ENCODE results near the gene LRIG3. TPM values are rescaled to one million over a fixed set of nuclear protein-coding genes. Genes with fewer than 3 reads are reported as not detected.

Gene LRIG3
- total and polyA plus RNA-seq, 3 experiments from 2014 or later: 0.22 TPM; not detected in 2

DNA sequence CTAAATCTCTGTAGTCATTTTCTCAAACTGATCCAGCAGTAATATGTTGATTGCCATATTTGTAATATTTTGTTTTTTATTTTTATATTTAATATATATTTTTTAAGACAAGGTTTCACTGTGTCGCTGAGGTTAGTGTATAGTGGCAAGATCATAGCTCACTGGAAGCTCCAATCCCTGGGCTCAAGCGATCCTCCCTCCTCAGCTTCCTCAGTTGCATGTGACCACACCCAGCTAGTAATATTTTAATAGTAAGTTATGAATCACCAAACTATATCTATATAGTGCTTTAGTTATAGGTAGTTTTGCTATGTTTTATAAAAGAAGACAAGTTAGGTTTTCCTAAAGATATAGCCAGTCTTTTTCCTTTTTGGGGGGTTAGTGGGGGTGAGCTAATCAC lies 22.0 kb upstream of the LRIG3 start:
- Mint-ChIP-seq H3K4me3 (no peak overlapping the region), H3K4me1 (no peaks in the 10 kb centered on the region), H3K27me3 (no peaks in the 10 kb centered on the region), H3K9me3 (peaks cover 2 to 5% (median 5%) of the 10 kb centered on the region in 5 donors), H3K36me3 (peaks cover 0 to 1% (median 0%) of the 10 kb centered on the region in 3 donors), H3K27ac (no peak overlapping the region)
- Histone ChIP-seq H3K36me3 (ENCODE audit: insufficient read depth, low read length) (no peaks in the 10 kb centered on the region), H3K4me3 (ENCODE audit: low read length) (no peak overlapping the region), H3K27me3 (ENCODE audit: insufficient read depth, low read length, poor library complexity, severe bottlenecking) (no peaks in the 10 kb centered on the region), H3K27ac (ENCODE audit: low read depth, low read length) (no peak overlapping the region), H3K4me1 (ENCODE audit: insufficient read depth, low read length) (no peaks in the 10 kb centered on the region), H3K9me3 (ENCODE audit: low read length) (no peaks in the 10 kb centered on the region)
- ChIA-PET POLR2A (no interaction called here), CTCF (no interaction called here)
- DNase-seq: no peak

DNA sequence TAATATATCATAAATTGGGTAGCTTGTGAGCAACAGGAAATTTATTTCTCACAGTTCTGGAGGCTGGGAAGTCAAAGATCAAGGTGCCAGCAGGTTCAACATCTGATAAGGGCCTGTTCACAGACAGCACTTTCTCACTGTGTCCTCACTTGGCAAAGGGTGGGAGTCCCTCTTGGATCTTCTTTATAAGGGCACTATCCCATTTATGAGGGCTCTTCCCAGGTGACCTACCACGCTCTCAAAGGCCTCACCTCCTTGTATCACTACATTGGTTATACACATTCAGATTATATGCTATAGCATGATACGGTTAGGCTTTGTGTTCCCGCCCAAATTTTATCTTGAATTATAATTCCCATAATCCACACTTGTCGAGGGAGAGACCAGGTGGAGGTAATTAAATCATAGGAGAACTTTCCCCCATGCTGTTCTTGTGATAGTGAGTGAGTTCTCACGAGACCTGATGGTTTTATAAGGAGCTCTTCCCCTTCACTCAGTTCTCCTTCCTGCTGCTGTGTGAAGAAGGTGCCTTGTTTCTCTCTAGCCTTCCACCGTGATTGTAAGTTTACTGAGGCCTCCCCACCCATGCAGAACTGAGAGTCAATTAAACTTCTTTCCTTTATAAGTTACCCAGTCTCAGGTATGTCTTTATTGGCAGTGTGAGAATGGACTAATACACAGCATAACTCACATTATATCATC lies 19.2 kb upstream of the LRIG3 start:
- CTCF ChIA-PET: no interaction called here
- Mint-ChIP-seq H3K27me3 (no peaks in the 10 kb centered on the region), H3K9me3 (peaks cover 0 to 2% (median 0%) of the 10 kb centered on the region in 5 donors), H3K36me3 (no peaks in the 10 kb centered on the region), H3K4me3 (no peak overlapping the region), H3K4me1 (no peaks in the 10 kb centered on the region), H3K27ac (peak overlapping the region in 1 of 8 donors; percentile 20)
- no peaks in the 10 kb centered on the region for H3K4me1 ChIP-seq (ENCODE audit: insufficient read depth, low read length)
- no peak for DNase-seq
- POLR2A ChIA-PET: no interaction called here
- H3K36me3 ChIP-seq (ENCODE audit: insufficient read depth, low read length): no peaks in the 10 kb centered on the region
- no peak overlapping the region for H3K4me3 ChIP-seq (ENCODE audit: low read length)
- H3K9me3 ChIP-seq (ENCODE audit: low read length): no peaks in the 10 kb centered on the region
- H3K27me3 ChIP-seq (ENCODE audit: insufficient read depth, low read length, poor library complexity, severe bottlenecking): no peaks in the 10 kb centered on the region
- no peak overlapping the region for H3K27ac ChIP-seq (ENCODE audit: low read depth, low read length)

DNA sequence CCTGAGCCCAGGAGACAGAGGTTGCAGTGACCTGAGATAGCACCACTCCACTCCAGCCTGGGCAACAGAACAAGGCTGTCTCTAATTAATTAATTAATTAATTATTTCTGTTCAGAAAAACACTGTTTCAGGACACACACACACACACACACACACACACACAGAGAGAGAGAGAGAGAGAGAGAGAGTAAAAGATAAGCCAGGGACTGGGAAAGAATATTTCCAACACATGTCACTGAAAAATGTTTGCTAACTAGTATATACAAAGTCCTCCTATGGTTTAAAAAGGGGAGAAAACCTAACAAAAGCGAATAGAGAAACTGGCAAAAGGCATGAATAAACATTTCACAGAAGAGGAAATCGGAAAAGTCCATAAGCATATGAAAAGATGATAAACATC lies 18.1 kb upstream of the LRIG3 start:
- no peak overlapping the region for H3K27ac Mint-ChIP-seq
- Histone ChIP-seq H3K4me1 (ENCODE audit: insufficient read depth, low read length) (no peaks in the 10 kb centered on the region), H3K4me3 (ENCODE audit: low read length) (no peak overlapping the region), H3K27me3 (ENCODE audit: insufficient read depth, low read length, poor library complexity, severe bottlenecking) (no peaks in the 10 kb centered on the region), H3K36me3 (ENCODE audit: insufficient read depth, low read length) (no peaks in the 10 kb centered on the region), H3K9me3 (ENCODE audit: low read length) (no peaks in the 10 kb centered on the region), H3K27ac (ENCODE audit: low read depth, low read length) (no peak overlapping the region)
- no peaks in the 10 kb centered on the region for H3K36me3 Mint-ChIP-seq
- CTCF ChIA-PET: no interaction called here
- peaks cover 0 to 2% (median 0%) of the 10 kb centered on the region in 5 donors for H3K9me3 Mint-ChIP-seq
- H3K4me1 Mint-ChIP-seq: no peaks in the 10 kb centered on the region
- no peak overlapping the region for H3K4me3 Mint-ChIP-seq
- no peaks in the 10 kb centered on the region for H3K27me3 Mint-ChIP-seq
- no peak for DNase-seq
- POLR2A ChIA-PET: no interaction called here

DNA sequence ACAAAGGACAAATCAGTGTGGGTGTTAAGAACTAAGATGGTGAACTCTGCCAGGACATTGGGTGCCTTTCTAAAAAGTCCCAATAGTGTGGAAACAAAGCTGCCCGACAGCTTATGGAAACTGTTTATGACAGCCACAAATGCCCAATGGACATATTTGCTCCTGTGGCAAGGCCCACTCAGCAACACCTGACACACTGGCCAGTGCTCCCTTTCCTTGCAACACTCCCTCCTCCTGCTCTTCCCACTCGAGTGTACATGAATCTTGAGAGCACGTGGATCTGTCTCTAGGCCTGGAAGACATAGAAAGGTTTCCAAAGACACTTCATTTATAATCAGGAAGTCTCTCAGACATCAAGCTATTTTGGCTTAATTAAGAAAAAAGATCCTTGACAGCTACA lies 14.2 kb upstream of the LRIG3 start:
- DNase-seq: no peak
- Histone ChIP-seq H3K4me1 (ENCODE audit: insufficient read depth, low read length) (no peaks in the 10 kb centered on the region), H3K4me3 (ENCODE audit: low read length) (no peak overlapping the region), H3K27me3 (ENCODE audit: insufficient read depth, low read length, poor library complexity, severe bottlenecking) (no peaks in the 10 kb centered on the region), H3K9me3 (ENCODE audit: low read length) (no peaks in the 10 kb centered on the region), H3K36me3 (ENCODE audit: insufficient read depth, low read length) (no peaks in the 10 kb centered on the region), H3K27ac (ENCODE audit: low read depth, low read length) (no peak overlapping the region)
- H3K4me1 Mint-ChIP-seq: no peaks in the 10 kb centered on the region
- H3K27me3 Mint-ChIP-seq: no peaks in the 10 kb centered on the region
- H3K9me3 Mint-ChIP-seq: peaks cover 0 to 6% (median 1%) of the 10 kb centered on the region in 5 donors
- no peaks in the 10 kb centered on the region for H3K36me3 Mint-ChIP-seq
- ChIA-PET POLR2A (no interaction called here), CTCF (interaction anchor here (0.7 kb wide), 1 partner anchor 9 kb away, joined by 3 read pairs; no protein-coding TSS in a partner anchor)
- no peak overlapping the region for H3K27ac Mint-ChIP-seq
- H3K4me3 Mint-ChIP-seq: no peak overlapping the region

DNA sequence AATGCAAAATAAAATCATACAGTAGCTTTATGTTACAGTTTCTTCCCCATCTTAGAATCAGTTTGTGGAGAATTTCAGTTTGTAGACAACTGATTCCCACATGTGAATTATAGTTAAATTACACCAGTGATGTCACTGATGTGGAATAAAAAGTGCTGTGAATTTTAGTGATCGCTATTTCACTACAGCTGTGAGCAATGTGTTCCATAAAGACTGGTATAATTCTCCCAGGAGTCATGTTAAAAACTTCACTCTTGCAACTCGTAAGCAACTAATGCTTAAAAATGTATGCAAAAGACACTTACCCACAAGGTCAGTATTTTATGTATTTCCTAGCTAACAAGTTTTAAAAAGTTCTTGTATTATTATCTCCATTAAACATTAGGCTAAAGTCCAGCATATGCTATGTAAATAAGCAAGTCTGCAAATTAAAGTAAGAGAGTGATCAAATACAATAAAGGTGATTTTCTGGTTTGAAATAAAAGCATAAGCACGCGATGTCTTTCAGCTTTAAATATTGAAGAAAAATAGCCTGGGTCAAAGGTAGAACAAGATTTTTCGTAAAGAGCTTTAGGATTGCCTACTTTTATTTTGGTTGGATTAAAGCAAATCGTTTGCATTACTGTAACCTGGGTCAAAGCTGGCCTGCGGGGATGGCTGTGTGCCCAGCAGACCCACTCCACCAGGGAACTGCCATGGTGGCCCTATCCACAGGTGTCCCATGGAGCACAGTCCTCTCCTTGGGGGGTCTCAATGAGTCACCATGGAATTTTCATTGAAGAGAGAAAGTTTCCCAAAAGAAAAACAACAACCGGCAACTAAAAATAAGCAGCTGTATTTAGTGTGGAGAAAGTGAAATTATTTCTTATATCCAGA lies 12.7 kb upstream of the LRIG3 start:
- Histone ChIP-seq H3K27me3 (ENCODE audit: insufficient read depth, low read length, poor library complexity, severe bottlenecking) (no peaks in the 10 kb centered on the region), H3K27ac (ENCODE audit: low read depth, low read length) (no peak overlapping the region), H3K9me3 (ENCODE audit: low read length) (no peaks in the 10 kb centered on the region), H3K4me1 (ENCODE audit: insufficient read depth, low read length) (no peaks in the 10 kb centered on the region), H3K36me3 (ENCODE audit: insufficient read depth, low read length) (no peaks in the 10 kb centered on the region), H3K4me3 (ENCODE audit: low read length) (no peak overlapping the region)
- Mint-ChIP-seq H3K9me3 (peaks cover 0 to 6% (median 2%) of the 10 kb centered on the region in 5 donors), H3K4me3 (no peak overlapping the region), H3K27me3 (no peaks in the 10 kb centered on the region), H3K36me3 (no peaks in the 10 kb centered on the region), H3K27ac (no peak overlapping the region), H3K4me1 (no peaks in the 10 kb centered on the region)
- ChIA-PET CTCF (no interaction called here), POLR2A (no interaction called here)
- DNase-seq: no peak

DNA sequence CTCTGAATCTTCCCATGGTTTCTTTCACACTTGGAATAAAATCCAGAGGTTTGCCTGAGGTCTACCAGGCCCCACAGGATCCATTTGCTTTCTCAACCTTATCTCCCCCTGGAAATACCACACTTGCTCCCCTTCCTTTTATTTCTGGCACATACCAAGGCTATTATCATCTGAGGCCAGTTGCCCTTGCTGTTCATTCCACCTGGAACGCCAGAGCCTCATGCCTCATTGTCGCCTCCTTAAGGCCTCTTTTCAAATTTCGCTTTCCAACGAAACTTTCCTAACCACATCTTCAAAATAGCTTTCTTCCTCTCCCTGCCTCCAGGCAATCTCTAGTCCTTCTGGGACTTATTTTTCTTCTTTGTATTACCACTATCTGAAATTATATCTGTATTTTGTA lies 11.2 kb upstream of the LRIG3 start:
- Mint-ChIP-seq H3K4me1 (no peaks in the 10 kb centered on the region), H3K9me3 (peaks cover 0 to 10% (median 2%) of the 10 kb centered on the region in 5 donors), H3K4me3 (no peak overlapping the region), H3K27ac (no peak overlapping the region), H3K36me3 (no peaks in the 10 kb centered on the region), H3K27me3 (no peaks in the 10 kb centered on the region)
- no peak for DNase-seq
- no peaks in the 10 kb centered on the region for H3K4me1 ChIP-seq (ENCODE audit: insufficient read depth, low read length)
- no peaks in the 10 kb centered on the region for H3K9me3 ChIP-seq (ENCODE audit: low read length)
- H3K36me3 ChIP-seq (ENCODE audit: insufficient read depth, low read length): no peaks in the 10 kb centered on the region
- ChIA-PET POLR2A (no interaction called here), CTCF (no interaction called here)
- no peak overlapping the region for H3K4me3 ChIP-seq (ENCODE audit: low read length)
- no peaks in the 10 kb centered on the region for H3K27me3 ChIP-seq (ENCODE audit: insufficient read depth, low read length, poor library complexity, severe bottlenecking)
- H3K27ac ChIP-seq (ENCODE audit: low read depth, low read length): no peak overlapping the region

DNA sequence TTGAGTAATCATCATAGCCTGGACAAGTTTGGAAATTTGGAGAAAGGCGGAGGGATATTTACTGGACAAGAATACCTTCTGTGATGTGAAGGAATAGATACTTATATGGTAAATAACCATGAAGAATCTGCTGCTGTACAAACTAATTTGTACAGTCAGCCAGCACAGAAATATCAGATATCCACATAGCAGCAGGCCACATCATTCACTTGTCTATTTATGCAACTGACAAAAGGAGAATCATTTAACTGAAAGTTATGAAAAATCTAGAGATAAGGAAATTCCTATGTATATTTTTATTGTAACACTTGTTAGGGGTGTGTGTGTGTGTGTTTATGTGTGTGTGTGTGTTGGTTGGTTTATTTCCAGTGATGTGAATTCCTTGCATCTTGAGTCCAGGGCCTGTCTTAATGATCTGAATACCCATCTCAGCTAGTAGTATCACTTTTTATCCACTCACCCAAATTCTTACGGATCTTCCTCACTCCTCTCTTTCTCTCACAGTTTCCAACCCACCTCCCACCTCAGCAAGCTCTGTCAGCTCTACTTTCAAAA lies 10.5 kb upstream of the LRIG3 start:
- no peaks in the 10 kb centered on the region for H3K36me3 ChIP-seq (ENCODE audit: insufficient read depth, low read length)
- no peaks in the 10 kb centered on the region for H3K4me1 ChIP-seq (ENCODE audit: insufficient read depth, low read length)
- H3K9me3 ChIP-seq (ENCODE audit: low read length): no peaks in the 10 kb centered on the region
- POLR2A ChIA-PET: no interaction called here
- no peaks in the 10 kb centered on the region for H3K27me3 ChIP-seq (ENCODE audit: insufficient read depth, low read length, poor library complexity, severe bottlenecking)
- Mint-ChIP-seq H3K9me3 (peaks cover 0 to 10% (median 2%) of the 10 kb centered on the region in 5 donors), H3K36me3 (no peaks in the 10 kb centered on the region), H3K27me3 (no peaks in the 10 kb centered on the region), H3K4me1 (no peaks in the 10 kb centered on the region), H3K27ac (no peak overlapping the region), H3K4me3 (no peak overlapping the region)
- no peak overlapping the region for H3K4me3 ChIP-seq (ENCODE audit: low read length)
- CTCF ChIA-PET: no interaction called here
- DNase-seq: no peak
- no peak overlapping the region for H3K27ac ChIP-seq (ENCODE audit: low read depth, low read length)

DNA sequence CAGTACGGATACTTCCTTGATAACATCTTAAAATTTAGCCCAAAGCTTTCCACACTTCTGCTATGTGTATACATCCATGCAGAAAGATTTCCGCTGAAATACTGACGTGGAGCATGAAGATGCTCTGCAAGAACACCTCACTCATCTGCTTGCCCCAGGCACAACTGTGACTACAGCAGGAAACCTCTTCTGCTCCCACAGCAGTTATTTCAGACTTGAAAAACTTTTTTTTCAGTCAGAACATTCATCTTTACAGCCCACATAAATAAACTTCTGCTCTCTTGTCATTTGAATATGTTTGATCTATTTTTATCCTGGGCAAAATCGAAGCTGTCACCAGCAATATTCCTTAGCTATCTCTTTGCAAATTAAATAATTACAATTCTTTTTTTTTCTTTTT lies 6.8 kb upstream of the LRIG3 start:
- Histone ChIP-seq H3K4me3 (ENCODE audit: low read length) (no peak overlapping the region), H3K9me3 (ENCODE audit: low read length) (no peaks in the 10 kb centered on the region), H3K27me3 (ENCODE audit: insufficient read depth, low read length, poor library complexity, severe bottlenecking) (no peaks in the 10 kb centered on the region), H3K27ac (ENCODE audit: low read depth, low read length) (no peak overlapping the region), H3K36me3 (ENCODE audit: insufficient read depth, low read length) (no peaks in the 10 kb centered on the region), H3K4me1 (ENCODE audit: insufficient read depth, low read length) (no peaks in the 10 kb centered on the region)
- H3K36me3 Mint-ChIP-seq: no peaks in the 10 kb centered on the region
- H3K4me1 Mint-ChIP-seq: no peaks in the 10 kb centered on the region
- ChIA-PET POLR2A (no interaction called here), CTCF (no interaction called here)
- no peak for DNase-seq
- no peak overlapping the region for H3K27ac Mint-ChIP-seq
- peaks cover 0 to 10% (median 2%) of the 10 kb centered on the region in 5 donors for H3K9me3 Mint-ChIP-seq
- H3K27me3 Mint-ChIP-seq: peaks cover 0 to 6% of the 10 kb centered on the region in 2 donors
- no peak overlapping the region for H3K4me3 Mint-ChIP-seq
